ENCODE results near the gene PTK6.

The PTK6 gene

GRCh38 chr20:63542696-63543095 is 5.5 kb upstream of the PTK6 start:
- DNase-seq, result no peak

GRCh38 chr20:63542031-63542559 is 4.9 kb upstream of the PTK6 start:
- DNase-seq, result peak; percentile 87

- no peak for DNase-seq
These were observed 4.2 kb upstream of the PTK6 start for GRCh38 chr20:63541371-63541770.

- DNase-seq, result no peak
These were observed 3.4 kb upstream of the PTK6 start for GRCh38 chr20:63540417-63541186.

GRCh38 chr20:63539441-63540370 is 2.5 kb upstream of the PTK6 start:
- no peak for DNase-seq

- no peak for DNase-seq
These were observed 1.9 kb upstream of the PTK6 start for GRCh38 chr20:63539092-63539430.

GRCh38 chr20:63538204-63539091 is 1.3 kb upstream of the PTK6 start:
- DNase-seq, result peak; percentile 82

GRCh38 chr20:63537525-63538203 is 488 bp upstream of the PTK6 start:
- DNase-seq, result peak; percentile 87

GRCh38 chr20:63536241-63536977 is 767 bp downstream of the PTK6 start:
- peak; percentile 73 for DNase-seq

- DNase-seq, result peak; percentile 9
These were observed 2.1 kb downstream of the PTK6 start for GRCh38 chr20:63534831-63535651.

- no peak for DNase-seq
These were observed 2.7 kb downstream of the PTK6 start for GRCh38 chr20:63534427-63534830.

GRCh38 chr20:63533871-63534393 is 3.2 kb downstream of the PTK6 start:
- DNase-seq, result no peak

- no peak for DNase-seq
These were observed 3.8 kb downstream of the PTK6 start for GRCh38 chr20:63533388-63533787.

- no peak for DNase-seq
These were observed 4.7 kb downstream of the PTK6 start for GRCh38 chr20:63532449-63532971.

GRCh38 chr20:63531686-63532448 is 5.3 kb downstream of the PTK6 start:
- DNase-seq, result no peak

- no peak for DNase-seq
These were observed 6.4 kb downstream of the PTK6 start for GRCh38 chr20:63530788-63531160.

- DNase-seq, result no peak
These were observed 7.1 kb downstream of the PTK6 start for GRCh38 chr20:63529861-63530787.
